ENCODE results near the gene CHKB.
A peak's percentile ranks its signal among the peaks of the same experiment; 100 is the strongest.

The CHKB gene

DNA sequence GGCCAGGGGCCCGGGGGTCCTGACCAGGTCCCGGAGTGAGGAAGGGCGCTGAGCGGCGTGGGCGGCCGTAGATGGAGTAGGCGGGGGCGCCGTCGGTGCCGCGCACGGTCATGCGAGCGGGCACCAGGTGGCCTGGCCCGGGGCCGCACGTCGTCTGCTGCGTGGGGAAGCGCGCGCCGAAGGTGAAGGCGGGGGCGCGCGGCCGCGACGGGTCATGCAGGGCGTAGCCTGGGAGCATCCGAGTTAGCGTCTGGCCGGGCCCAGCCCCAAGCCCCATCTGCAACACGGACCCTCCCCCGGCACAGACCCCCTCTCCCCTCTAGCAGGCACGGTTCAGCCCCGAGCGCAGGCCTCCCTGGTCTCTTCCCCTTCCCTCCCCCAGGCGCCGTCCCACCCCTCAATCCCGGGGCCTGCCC lies 51.1 kb downstream of the CHKB start:
- DNase-seq (ENCODE audit: low read depth in 2 of 2) = no peak

DNA sequence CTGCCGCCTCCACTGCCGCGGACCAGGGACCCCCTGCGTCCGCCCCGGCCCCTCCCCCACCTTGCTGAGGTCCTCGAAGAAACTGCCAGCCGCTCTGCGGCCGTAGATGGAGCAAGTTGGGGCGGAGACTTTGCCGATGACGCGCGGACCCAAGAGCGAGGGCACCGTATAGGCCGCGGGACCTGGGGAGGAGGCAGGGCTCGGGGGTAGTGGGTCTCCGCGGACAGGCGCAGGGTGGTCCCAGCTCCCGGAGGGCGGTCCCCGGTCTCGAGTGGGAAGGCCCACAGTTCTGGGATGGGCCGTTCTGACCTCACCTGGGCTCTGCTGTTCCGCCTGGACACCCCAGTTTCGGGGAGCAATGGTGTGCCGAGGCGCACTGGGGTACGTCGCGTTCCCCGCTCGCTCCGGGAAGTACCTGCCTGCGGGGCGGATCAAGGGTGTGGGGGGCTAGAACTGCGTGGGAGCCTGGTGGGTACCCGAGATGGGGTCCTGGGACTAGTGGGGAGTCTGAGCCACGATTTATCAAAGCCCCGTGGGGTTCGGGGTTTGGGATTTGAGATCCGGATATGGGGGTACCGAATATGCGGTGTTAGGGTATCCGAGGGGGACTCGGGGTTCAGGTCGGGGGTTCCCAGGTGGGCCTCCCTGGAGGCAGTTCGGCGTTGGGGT lies 51.6 kb downstream of the CHKB start:
- DNase-seq (ENCODE audit: low read depth in 2 of 2) = peak; percentile 73 to 85

DNA sequence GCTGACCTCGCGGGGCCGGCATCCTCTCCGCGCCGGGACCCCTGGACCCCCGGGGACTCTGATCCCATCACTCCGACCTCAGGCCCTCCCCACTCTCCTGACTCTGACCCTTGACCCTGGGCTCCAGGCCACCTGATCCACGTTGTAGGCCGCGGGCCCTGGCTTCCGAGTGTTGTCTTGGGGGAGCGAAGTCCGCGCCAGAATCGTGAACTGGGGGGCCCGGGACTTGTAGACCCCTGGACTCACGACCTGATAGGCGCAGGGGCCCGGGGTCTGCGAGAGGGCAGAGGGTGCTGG lies 52.1 kb downstream of the CHKB start:
- no peak for DNase-seq (ENCODE audit: low read depth in 2 of 2)

DNA sequence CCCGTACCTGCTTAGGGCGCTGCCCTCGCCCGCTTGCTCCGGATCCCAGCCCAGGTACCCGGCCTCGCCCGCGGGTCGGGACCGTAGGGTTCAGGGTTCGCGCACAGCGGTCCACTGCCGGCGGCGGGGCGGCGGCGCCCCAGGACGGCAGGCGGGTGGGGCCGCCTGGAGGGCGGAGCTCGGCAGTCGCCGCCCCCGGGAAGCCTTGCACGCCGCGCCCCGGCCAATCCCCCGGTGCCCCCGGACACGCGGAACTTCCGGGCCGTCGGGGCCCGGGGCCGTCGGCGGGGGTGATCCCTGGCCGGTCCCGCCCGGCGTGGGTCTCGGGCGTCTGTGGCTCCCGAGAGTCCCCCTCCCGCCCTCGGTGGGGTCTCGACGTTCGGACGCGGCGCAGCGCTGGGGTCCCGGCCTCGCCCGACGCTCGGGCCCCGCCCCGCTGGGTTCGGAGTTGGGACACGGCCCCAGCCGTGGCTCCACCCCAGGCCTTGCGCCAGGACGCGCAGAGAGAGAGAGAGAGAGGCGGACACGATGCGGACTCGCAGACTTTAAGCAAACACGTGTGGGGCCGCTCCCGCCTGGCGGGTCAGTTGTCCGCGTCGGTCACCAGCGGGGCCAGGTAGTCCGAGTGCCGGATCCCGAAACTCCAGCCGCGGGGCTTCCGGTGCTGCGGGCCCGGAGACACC lies 52.6 kb downstream of the CHKB start, which contains the start of gene TYMP:
TSS of gene TYMP (minus strand) at position 116 of the 683 bp plus-strand sequence. CDS start 303 bp downstream, outside the sequence.
- peak in 1 of 2 donors; percentile 74 for DNase-seq (ENCODE audit: low read depth in 2 of 2)

DNA sequence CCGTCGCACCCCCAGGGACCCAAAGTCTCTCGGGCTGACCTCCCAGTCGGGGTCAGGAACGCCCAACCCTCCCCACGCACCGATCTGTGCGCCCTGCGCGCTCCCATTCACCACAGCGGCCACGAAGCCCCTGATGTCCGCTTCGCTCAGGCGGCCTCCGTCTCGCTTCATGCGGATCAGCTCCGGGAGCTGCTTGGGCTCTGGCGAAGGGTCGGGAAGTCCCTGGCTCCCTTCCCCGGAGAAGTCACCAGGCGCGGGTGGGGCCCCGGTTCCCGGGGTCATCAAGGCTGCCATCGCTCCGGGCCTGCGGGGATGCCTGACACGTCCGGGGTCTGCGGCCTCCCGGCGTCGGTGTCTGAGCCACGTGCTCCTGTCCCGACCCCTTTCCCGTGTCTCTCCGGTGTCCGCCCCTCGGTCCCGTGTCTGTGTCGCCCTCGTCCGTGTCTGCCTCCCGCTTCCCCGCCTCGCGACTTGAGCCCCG lies 53.2 kb downstream of the CHKB start:
- no peak for DNase-seq (ENCODE audit: low read depth in 2 of 2)

All from stimulated activated CD8-positive, alpha-beta memory T cell treated with anti-CD3 and anti-CD28 coated beads, Interleukin-2, amount 100 ng/mL, for 48 hours (primary cell).